ENCODE measurements around the gene LMNTD2.
A peak's percentile ranks its signal among the peaks of the same experiment; 100 is the strongest.

Gene LMNTD2

GRCh38 chr11:551596-551995 is 8.9 kb downstream of the LMNTD2 start:
- no peak for DNase-seq (ENCODE audit: low read depth)

DNA sequence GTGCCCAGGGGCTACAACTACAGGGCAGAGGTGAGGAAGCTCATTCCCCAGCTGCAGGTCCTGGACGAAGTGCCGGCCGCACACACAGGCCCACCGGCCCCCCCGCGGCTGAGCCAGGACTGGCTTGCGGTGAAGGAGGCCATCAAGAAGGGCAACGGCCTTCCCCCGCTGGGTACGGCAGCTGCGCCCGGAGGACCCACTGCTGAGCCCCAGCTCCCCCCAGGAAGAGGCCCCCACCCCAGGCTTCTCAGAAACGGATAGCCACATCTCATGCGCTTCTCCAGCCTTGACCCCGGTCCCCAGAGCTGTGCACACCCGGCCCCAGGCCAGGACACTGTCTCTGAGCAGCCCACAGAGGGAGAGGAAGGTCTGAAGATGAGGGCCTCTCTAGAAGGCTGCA is 9.4 kb downstream of the LMNTD2 start:
- no peak for DNase-seq (ENCODE audit: low read depth)

DNA sequence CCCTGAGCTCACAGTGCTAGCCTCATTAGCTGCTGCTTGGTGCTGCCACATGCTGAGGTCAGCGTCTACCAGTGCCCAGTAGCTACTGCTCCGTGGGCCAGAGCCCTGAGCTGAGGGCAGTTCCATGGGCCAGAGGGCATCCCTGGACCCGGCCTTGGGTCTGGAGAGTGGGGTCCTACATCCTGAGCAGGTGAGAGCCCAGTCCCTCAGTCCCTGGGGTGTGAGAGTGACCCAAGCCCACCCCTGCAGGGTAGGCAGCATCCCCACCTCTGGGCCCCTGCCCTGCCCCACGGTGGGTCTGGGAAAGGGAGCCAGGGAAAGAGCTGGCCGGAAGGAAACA is 9.8 kb downstream of the LMNTD2 start:
- no peak for DNase-seq (ENCODE audit: low read depth)

GRCh38 chr11:550021-550745 is 10.4 kb downstream of the LMNTD2 start:
- no peak for DNase-seq (ENCODE audit: low read depth)

- no peak for DNase-seq (ENCODE audit: low read depth)
Observed at GRCh38 chr11:548700-549603, 11.6 kb downstream of the LMNTD2 start.

DNA sequence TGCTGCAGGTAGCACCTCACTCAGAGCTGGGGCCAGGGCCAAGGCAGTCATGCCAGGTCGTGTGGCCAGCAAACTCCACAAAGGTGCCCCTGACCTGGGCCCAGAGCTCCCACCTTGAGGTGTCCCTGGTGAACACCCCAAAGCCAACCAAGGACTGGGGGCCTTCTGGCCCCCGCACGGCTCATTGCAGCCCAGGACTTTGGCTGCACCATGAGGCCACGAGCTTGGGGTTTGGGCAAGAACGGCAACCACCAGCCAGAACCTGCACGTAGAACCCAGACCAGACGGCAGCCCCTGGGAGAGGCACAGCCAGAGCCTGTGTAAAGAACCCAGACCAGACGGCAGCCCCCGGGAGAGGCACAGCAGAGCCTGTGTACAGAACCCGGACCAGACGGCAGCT is 15.4 kb downstream of the LMNTD2 start:
- DNase-seq (ENCODE audit: low read depth) = no peak

GRCh38 chr11:544817-545166 is 15.7 kb downstream of the LMNTD2 start:
- no peak for DNase-seq (ENCODE audit: low read depth)

DNA sequence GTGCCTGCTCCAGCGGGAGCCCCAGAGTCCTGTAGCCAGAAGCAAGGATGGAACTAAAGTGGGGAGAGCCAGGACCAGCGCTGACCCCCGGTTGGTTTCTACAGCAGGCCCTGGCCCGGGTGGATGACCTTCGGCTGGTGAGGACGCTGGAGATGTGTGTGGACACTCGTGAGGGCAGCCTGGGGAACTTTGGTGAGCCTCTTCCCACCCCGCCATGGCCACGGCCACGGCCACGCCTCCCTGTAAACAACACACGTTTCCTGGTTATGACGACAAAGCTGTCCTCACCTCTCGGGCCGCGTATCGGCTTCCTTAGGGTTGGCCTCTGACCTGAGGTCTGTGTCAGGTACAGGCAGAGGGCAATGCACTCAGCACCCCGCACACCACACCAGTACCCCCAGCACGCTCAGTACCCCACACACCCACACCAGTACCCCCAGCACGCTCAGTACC is 19.1 kb downstream of the LMNTD2 start:
- no peak for DNase-seq (ENCODE audit: low read depth)

DNA sequence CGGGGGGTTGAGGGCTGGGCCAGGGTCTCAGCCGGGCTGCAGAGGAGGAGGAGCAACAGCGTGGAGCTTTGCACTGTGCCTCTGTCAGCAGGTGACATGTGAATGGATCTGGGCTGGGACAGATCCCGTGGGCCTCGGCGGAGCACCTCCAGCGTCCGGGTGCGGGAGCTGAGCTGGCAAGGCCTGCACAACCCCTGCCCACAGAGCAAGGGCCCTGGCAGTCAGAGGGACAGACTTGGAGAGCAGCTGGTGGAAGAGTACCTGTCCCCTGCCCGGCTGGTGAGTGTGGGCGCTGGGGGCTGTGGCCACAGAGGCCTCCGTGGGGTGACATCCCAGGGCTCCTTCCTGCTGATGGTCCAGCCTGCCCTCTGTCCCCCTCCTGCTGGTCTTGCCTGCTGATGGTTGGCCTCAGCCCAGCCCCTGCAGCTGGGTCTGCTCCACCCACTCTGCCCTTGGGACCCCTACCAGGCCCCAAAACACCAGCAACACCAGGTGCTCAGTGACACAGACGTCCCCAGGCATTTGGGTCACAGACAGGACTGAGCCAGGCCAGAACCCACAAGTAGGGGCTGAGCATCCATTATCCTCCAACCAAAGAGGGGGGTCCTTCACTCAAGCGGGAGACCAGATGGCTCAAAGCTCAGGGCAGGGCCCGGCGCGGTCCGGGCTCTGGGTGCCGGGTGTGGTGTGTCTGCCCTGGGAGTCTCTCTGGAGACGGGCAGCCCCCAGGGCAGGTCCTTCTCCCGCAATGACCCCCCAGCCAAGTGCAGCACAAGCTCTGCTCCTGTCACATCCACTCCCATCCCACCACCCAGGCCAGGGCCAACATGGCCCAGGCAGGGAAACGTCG is 19.7 kb downstream of the LMNTD2 start:
- DNase-seq (ENCODE audit: low read depth) = no peak

DNA sequence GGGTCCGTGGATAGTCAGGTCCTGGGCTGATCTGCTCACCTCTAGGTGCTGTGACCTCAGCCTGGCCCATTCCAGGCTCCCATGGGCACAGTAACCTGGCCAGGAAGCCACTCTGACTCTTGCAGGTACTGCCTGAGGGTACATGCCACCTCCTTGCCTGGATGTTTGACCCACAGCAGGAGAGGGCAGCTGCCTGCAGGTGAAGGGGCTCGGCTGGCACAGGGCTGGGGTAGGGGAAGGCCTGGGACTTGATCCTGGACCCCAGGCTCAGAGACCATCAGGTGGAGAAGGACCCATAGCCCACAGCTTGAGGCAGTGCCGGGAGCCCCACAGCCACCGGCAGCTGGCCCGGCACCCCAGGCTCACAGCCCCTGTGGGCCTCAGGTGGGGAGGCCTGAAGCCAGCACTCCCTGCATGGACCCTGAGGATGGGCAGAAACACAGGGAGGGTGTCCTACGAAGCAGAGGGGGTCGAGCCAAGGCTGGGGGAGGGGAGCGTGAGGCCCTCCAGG is 20.5 kb downstream of the LMNTD2 start:
- no peak for DNase-seq (ENCODE audit: low read depth)

- DNase-seq (ENCODE audit: low read depth) = no peak
Observed at GRCh38 chr11:538431-539051, 22.0 kb downstream of the LMNTD2 start.

- no peak for DNase-seq (ENCODE audit: low read depth)
Observed at GRCh38 chr11:537622-538430, 22.7 kb downstream of the LMNTD2 start.

- peak; percentile 85 for DNase-seq (ENCODE audit: low read depth)
Observed at GRCh38 chr11:536841-537621, 23.5 kb downstream of the LMNTD2 start, which contains the start of gene LRRC56. Gene LRRC56 (plus strand): TSS chr11:537527. CDS start chr11:540685, 3,158 bp downstream.

GRCh38 chr11:535519-536454 is 24.8 kb downstream of the LMNTD2 start, which contains the start of gene HRAS:
Gene HRAS (minus strand): TSS chr11:535576.
- DNase-seq (ENCODE audit: low read depth) = peak; percentile 96

DNA sequence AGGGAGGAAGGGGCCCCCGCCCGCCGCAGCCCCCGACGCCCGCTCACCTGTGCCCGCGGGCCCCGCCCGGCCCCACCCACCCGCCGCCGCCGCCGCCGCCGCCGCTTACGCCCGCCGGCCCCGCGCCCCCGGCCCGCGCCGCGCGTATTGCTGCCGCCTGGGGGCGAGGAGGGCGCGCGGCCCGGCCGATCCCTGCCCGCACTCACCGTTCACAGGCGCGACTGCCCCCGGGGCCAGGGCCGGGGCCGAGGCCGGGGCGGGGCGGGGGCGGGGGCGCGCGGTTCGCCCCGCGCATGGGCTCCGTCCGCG is 25.4 kb downstream of the LMNTD2 start:
- DNase-seq (ENCODE audit: low read depth) = no peak

DNA sequence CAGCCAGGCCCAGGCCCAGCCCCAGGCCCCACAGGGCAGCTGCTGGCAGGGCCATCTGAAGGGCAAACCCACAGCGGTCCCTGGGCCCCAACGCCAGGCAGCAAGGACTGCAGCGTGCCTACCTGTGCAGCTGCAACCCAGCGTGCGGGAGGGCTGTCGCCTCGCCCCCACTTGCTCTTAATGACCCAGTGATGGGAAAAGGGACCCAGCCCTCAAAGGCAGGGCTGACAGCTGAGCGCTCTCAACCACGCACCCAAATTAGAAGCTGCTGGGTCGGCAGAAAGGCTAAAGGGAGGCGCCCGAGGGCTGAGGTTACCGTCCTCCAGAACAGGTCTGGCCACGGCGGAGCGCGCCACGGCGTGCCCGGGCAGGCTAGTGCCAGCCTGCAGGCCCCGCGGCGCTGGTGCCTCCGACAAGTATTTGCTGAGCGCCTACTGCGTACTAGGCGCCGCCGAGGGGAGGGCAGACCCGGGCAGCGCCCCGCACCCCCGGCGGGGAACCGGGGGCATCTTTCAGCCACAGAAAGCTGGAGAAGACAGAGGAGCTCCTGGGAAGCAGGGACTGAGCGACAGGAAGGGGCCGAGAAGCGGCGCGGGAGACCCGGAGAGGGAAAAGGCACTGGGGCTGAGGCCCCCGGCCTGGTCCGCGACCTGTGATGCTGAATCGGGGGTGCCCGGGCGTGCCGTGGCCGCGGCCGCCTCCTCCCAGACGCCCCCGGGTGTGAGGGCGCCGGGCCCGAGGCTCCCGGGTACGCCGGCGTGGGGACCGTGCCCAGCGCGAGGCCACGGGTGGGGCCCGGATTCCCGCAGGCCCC is 25.9 kb downstream of the LMNTD2 start:
- DNase-seq (ENCODE audit: low read depth) = no peak

GRCh38 chr11:533586-534395 is 26.7 kb downstream of the LMNTD2 start:
- DNase-seq (ENCODE audit: low read depth) = no peak
